GM18951 (cell line): ENCODE results near the gene TCTA.

Source experiments
- POLR2A ChIP-seq: IDR thresholded peaks from 4 replicates; pipeline ENCODE4 v1.6.1; 2011; ENCODE audit warnings: mild to moderate bottlenecking; ENCODE audit not compliant: insufficient read length, insufficient read depth; ENCODE audit errors: extremely low read depth
- in situ Hi-C: fragments of 300-500 bp; cut with MboI; formaldehyde crosslinking; loops from one replicate; pipeline ENCODE4 v1.12.0; 2022; ENCODE audit warnings: low sequenced_read_pairs, mixed read lengths, inconsistent platforms; ENCODE audit not compliant: unreplicated experiment

The TCTA gene

DNA sequence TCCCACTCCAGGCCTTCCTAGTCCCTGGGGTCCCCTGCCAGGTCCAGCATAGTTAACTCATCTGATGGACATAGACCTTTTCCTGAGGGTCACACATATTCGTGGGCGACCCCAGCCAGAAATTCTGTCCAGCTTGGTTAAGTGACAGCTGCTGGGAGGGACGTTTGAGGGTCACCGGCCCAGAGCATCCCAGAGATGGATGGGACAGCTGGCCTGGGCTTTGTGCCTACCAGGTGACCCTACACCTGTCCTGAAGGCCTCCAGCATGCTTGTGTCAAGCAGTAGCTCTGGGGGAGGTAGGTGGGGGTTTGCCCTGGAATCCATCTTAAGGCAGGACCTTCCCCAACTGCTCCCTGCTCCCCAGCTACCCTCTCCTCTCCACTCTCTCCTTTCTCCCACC, 48.7 kb downstream of the TCTA start:
- TF ChIP-seq POLR2A: no peak
- in situ Hi-C loops: no loop called here

DNA sequence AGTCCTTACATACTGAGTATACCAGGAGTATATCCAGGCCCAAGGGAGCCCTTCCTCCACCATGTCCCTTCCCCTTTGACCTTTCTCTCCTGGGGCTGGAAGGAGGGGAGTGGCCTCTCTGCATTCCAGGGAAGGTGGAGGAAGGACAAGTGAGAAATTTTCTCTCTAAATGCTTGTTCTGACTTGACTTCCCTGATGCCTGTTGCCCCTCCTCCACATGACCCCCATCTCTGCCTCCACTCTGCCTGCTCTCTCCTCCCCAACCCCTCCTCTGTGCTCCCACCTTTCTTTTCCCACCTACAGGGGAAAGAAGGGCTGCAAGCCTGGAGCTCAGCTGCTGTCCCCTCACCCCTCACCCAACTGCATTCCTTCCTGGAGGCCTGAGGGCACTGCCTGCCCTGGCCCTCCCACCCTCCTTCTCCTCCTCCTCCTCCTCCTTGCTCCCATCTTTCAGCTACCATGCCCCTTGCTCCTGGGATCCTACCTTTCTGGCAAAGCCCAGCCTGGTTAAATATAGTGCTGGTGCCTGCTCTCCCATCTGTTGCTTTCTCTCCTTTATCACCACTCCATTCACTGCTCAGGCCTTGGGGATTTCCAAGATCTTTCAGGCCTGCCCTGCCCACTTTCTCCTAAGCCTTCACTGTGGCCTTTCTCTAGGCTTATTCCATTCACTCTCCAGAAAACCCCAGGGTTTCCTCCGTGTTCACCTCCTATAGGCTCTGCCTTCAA, 49.4 kb downstream of the TCTA start:
- in situ Hi-C loops: no loop called here
- no peak for TF ChIP-seq POLR2A

DNA sequence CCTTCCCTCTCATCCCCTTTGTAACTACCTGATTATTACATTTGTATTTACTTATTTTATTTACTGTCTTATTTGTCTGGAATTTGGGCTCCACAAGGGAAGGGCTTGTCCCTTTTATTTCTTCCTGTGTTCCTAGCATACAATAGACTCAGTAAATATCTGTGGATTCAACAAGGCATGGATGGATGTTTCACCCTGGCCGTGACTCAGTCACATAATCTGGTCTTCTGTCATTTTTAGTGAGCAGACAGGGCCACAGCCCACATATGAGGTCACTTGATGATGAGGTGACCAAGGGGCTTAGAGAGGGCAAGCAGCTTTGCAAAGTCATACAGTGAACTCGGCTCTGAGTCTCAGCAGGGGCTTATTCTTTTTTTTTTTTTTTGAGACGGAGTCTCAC, 50.0 kb downstream of the TCTA start:
- in situ Hi-C loops: no loop called here
- TF ChIP-seq POLR2A: no peak

DNA sequence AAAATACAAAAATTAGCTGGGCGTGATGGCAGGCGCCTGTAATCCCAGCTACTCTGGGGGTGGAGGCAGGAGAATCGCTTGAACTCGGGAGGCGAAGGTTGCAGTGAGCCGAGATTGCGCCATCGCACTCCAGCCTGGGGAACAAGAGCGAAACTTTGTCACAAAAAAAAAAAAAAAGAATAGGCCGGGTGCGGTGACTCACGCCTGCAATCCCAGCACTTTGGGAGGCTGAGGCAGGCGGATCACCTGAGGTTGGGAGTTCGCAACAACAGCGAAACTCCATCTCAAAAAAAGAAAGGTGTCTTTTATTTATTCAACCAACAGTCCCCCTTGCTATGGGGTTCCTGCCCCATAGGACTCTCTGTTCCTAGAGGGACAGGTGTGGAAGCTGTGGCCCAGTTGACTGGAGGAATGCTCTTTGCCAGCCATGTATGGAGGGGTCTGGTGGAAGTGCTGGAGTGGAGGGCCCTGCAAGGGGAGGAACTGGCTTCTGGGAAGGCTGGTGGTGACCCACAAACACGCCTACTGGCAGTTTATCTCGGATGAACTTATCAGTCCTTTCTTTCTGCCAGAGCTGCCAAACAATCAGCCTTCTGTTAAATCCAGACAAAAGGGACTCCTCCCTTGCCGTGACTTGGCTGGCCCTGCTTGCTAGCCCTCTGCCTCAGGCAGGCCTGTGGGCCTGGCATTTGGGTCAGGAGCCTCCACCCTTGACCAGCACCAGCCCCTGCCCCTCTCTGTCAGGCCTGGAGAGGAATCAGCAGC, 53.2 kb downstream of the TCTA start:
- in situ Hi-C loops: no loop called here
- no peak for TF ChIP-seq POLR2A
